Measurements from ENCODE around the gene BTBD17. TPM values are rescaled to one million over a fixed set of nuclear protein-coding genes. Genes with fewer than 3 reads are reported as not detected.

Gene BTBD17
- total RNA-seq, 1 experiment from 2014 or later: not detected

Other genes with a start within 250 kb of the BTBD17 start
- gene RPL38, start 158.2 kb downstream of the BTBD17 start, total RNA-seq (2014; rRNA removed; shearing (Covaris generic)): 5,344 and 5,400 TPM in 2 replicates
- gene TTYH2, start 148.3 kb downstream of the BTBD17 start, total RNA-seq (2014; rRNA removed; shearing (Covaris generic)): 2.1 and 2.5 TPM in 2 replicates
- gene DNAI2, start 87.6 kb downstream of the BTBD17 start, total RNA-seq (2014; rRNA removed; shearing (Covaris generic)): not detected in 2 replicates
- not detected in 2 replicates for gene KIF19, start 35.6 kb downstream of the BTBD17 start, total RNA-seq (2014; rRNA removed; shearing (Covaris generic))
- not detected in 2 replicates for gene GPR142, start 5.6 kb upstream of the BTBD17 start, total RNA-seq (2014; rRNA removed; shearing (Covaris generic))
- 9.0 and 10.4 TPM in 2 replicates for gene GPRC5C, start 70.2 kb upstream of the BTBD17 start, total RNA-seq (2014; rRNA removed; shearing (Covaris generic))
- gene CD300A, start 104.8 kb upstream of the BTBD17 start, total RNA-seq (2014; rRNA removed; shearing (Covaris generic)): not detected in 2 replicates
- gene CD300LB, start 169.6 kb upstream of the BTBD17 start, total RNA-seq (2014; rRNA removed; shearing (Covaris generic)): not detected in 2 replicates
- gene CD300C, start 184.2 kb upstream of the BTBD17 start, total RNA-seq (2014; rRNA removed; shearing (Covaris generic)): 0.10 and 0.26 TPM in 2 replicates
- gene CD300H, start 205.6 kb upstream of the BTBD17 start, total RNA-seq (2014; rRNA removed; shearing (Covaris generic)): not detected in 2 replicates
- gene CD300LD, start 230.4 kb upstream of the BTBD17 start, total RNA-seq (2014; rRNA removed; shearing (Covaris generic)): not detected in 2 replicates

All from NCI-H460 (cell line).